ENCODE data around the gene ADGRF5. TPM values are rescaled to one million over a fixed set of nuclear protein-coding genes. Genes with fewer than 3 reads are reported as not detected.

ADGRF5 gene
- total and polyA plus RNA-seq, 7 donors = 14.3 to 58.0 (median 21.2) TPM

DNA sequence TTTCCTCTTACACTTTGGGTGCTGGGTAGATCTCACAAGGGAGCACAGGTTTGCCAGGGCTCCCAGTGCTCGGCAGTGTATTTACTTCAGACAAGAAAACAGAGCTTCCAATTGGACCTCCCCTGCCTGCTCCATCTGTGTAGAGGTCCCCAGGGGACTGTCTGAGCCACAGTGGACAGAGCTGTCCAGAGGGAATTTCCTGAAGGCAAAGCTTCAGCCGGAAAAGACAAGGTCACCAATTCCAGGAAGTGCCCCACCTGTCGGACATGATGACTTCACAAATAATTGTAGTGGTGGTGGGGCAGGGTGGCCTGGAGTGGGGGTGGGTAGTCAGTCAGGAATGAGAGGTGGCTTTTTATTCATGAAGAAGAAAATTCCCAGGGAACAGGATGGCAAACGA is 18.6 kb downstream of the ADGRF5 start:
- TF ChIP-seq, protein P1, sequence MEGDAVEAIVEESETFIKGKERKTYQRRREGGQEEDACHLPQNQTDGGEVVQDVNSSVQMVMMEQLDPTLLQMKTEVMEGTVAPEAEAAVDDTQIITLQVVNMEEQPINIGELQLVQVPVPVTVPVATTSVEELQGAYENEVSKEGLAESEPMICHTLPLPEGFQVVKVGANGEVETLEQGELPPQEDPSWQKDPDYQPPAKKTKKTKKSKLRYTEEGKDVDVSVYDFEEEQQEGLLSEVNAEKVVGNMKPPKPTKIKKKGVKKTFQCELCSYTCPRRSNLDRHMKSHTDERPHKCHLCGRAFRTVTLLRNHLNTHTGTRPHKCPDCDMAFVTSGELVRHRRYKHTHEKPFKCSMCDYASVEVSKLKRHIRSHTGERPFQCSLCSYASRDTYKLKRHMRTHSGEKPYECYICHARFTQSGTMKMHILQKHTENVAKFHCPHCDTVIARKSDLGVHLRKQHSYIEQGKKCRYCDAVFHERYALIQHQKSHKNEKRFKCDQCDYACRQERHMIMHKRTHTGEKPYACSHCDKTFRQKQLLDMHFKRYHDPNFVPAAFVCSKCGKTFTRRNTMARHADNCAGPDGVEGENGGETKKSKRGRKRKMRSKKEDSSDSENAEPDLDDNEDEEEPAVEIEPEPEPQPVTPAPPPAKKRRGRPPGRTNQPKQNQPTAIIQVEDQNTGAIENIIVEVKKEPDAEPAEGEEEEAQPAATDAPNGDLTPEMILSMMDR (IDR thresholded peaks at IDR 0.05) = no peak
- H3K27ac ChIP-seq = peak overlapping the region; percentile 21
- intact Hi-C loops (cut with DNase I) = no loop called here
- H3K27me3 ChIP-seq (ENCODE audit: insufficient read depth in 3 of 3, low read length in 2 of 3) = peaks cover 0 to 4% (median 0%) of the 10 kb centered on the region in 3 donors
- H3K9me3 ChIP-seq = no peaks in the 10 kb centered on the region
- no peaks in the 10 kb centered on the region for H3K36me3 ChIP-seq (ENCODE audit: insufficient read depth in 1 of 2, low read depth in 1 of 2)
- DNase-seq = no peak
- peak in 2 of 4 donors; percentile 21 to 28 for ATAC-seq
- 30 to 41% (median 41%) methylated on average over 4 of the region's 4 CpGs for WGBS, 3 donors
- peaks cover 4% of the 10 kb centered on the region for H3K4me1 ChIP-seq
- no peak overlapping the region for H3K4me3 ChIP-seq

DNA sequence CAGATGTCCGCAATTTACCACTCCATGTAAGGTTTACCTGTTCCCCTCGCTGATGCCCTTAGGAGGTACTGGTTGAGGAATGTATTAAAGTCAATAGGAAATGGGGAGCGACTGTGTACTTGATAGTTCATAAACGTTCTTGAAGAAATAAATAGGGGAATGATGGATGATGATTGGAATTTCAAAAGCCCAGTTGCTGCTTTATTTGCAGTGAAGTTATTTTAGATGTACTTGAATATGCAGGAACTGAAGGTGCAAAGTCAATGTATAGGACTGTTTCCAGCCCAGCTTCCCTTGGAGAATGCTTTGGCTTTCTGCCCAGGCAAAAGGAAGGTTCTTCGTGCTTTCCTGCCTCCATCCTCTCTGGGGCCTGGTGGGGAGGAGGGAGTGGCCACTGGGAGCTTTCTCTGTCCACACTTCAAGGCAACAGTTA is 19.8 kb downstream of the ADGRF5 start:
- H3K4me1 ChIP-seq = peaks cover 4% of the 10 kb centered on the region
- H3K27ac ChIP-seq = no peak overlapping the region
- ATAC-seq (no peak), DNase-seq (no peak)
- no peaks in the 10 kb centered on the region for H3K36me3 ChIP-seq (ENCODE audit: insufficient read depth in 1 of 2, low read depth in 1 of 2)
- H3K27me3 ChIP-seq (ENCODE audit: insufficient read depth in 3 of 3, low read length in 2 of 3) = peaks cover 0 to 4% (median 0%) of the 10 kb centered on the region in 3 donors
- intact Hi-C loops (cut with DNase I) = no loop called here
- no peak overlapping the region for H3K4me3 ChIP-seq
- WGBS, 3 donors = 46 to 47% (median 47%) methylated on average over 5 of the region's 5 CpGs
- H3K9me3 ChIP-seq = no peaks in the 10 kb centered on the region
- TF ChIP-seq, protein P1 (IDR thresholded peaks at IDR 0.05) = no peak

DNA sequence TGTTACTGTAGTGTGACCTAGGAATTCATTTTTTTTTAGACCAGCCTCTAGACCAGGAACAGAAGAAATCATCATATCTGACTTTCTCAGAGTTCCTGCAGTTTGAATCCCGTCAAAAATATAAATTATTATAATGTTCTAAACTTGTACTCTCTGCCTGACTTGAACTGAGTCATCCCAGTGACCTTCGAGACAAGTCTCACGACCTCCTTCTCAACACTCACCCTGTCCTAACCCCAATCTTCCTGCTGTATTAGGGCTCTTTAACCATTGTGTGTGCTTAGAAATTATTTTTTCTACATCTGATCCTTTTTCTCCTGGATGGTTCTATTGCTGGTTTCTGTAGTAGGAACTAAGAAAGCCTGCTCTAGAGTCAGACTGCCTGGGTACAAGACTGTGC is 21.5 kb downstream of the ADGRF5 start:
- no peak for ATAC-seq
- Histone ChIP-seq H3K4me1 (peaks cover 4% of the 10 kb centered on the region), H3K36me3 (ENCODE audit: insufficient read depth in 1 of 2, low read depth in 1 of 2) (no peaks in the 10 kb centered on the region), H3K27ac (no peak overlapping the region), H3K9me3 (no peaks in the 10 kb centered on the region), H3K4me3 (no peak overlapping the region), H3K27me3 (ENCODE audit: insufficient read depth in 3 of 3, low read length in 2 of 3) (peaks cover 0 to 4% (median 0%) of the 10 kb centered on the region in 3 donors)
- WGBS, 3 donors = 45 to 73% (median 59%) methylated on average over 3 of the region's 3 CpGs
- TF ChIP-seq, protein P1 (IDR thresholded peaks at IDR 0.05) = no peak
- intact Hi-C loops (cut with DNase I) = no loop called here
- no peak for DNase-seq

DNA sequence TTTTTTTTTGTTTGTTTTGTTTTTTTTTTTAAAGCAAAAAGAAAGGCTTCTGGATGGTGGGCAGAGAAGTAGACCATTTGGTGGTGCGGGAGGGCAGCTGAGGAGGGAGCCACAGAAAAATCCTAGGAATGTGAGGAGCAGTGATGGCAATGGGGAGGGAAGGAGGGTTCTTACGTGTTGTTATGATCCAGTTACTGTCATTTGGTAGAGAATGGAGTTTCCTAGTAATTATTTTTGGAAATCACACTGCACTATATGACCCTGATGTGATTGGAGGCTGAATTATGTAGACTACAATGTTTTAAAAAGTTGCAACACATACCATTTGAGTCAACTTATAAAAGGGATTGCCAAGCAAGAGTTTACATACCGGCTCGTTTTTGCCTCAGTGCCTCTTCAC is 22.1 kb downstream of the ADGRF5 start:
- no peaks in the 10 kb centered on the region for H3K9me3 ChIP-seq
- DNase-seq (no peak), ATAC-seq (no peak)
- peaks cover 0 to 4% (median 0%) of the 10 kb centered on the region in 3 donors for H3K27me3 ChIP-seq (ENCODE audit: insufficient read depth in 3 of 3, low read length in 2 of 3)
- TF ChIP-seq, protein P1 (IDR thresholded peaks at IDR 0.05) = no peak
- intact Hi-C loops (cut with DNase I) = no loop called here
- H3K4me3 ChIP-seq = no peak overlapping the region
- H3K4me1 ChIP-seq = peaks cover 4% of the 10 kb centered on the region
- WGBS, 3 donors = 53 to 58% (median 58%) methylated on average over 4 of the region's 4 CpGs
- H3K27ac ChIP-seq = peak overlapping the region; percentile 41
- no peaks in the 10 kb centered on the region for H3K36me3 ChIP-seq (ENCODE audit: insufficient read depth in 1 of 2, low read depth in 1 of 2)

DNA sequence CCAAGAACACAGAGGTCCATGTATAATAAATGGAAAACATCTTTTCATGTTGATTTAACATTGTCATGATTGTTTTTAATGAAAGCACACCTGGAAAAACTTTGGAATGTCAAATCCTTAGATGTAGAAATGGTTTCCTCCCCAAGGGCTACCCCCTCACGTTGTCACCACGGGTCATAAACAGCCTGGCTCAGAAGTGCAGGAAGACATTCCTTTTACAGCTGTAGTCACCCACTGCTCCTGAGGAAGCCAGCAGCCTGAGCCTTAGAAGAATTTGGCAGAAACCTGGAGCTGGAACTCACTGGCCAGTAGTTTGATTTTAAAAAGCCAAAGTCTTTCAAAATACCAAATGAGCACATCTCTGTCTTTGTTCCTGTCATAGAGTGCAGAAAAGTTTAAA is 23.7 kb downstream of the ADGRF5 start:
- no peak overlapping the region for H3K4me3 ChIP-seq
- WGBS, 3 donors = 11 to 25% (median 16%) methylated on average over 2 of the region's 2 CpGs
- peak overlapping the region; percentile 23 for H3K27ac ChIP-seq
- H3K36me3 ChIP-seq (ENCODE audit: insufficient read depth in 1 of 2, low read depth in 1 of 2) = no peaks in the 10 kb centered on the region
- intact Hi-C loops (cut with DNase I) = no loop called here
- no peaks in the 10 kb centered on the region for H3K9me3 ChIP-seq
- H3K27me3 ChIP-seq (ENCODE audit: insufficient read depth in 3 of 3, low read length in 2 of 3) = peaks cover 0 to 4% (median 0%) of the 10 kb centered on the region in 3 donors
- peaks cover 4% of the 10 kb centered on the region for H3K4me1 ChIP-seq
- TF ChIP-seq, protein P1 (IDR thresholded peaks at IDR 0.05) = no peak
- DNase-seq (no peak), ATAC-seq (no peak)
